ENCODE data around the gene MAL.

DNA sequence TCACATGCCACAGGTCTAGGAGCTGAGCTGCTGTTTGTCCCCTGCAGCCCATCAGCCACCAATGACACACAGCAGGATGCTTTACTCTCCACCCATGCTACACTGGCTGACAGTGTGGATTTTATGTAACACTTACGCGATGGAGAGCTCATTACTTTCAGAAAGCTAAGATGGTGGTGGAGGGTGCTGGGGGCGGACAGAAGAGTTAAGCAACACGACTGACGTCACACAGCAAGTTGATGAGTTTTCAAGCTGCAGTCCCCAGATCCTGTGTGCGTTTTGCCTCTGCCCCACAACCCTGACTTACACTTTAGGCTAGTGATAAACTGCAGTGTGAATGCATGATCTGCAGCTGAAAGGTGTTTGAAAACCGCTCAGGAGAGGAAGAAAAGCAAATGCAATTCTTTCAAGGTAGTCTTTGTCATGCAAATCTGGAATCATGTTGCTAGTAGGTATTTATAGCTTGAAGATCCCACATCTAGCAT is 53.7 kb downstream of the MAL start:
- TF ChIP-seq, protein P1, sequence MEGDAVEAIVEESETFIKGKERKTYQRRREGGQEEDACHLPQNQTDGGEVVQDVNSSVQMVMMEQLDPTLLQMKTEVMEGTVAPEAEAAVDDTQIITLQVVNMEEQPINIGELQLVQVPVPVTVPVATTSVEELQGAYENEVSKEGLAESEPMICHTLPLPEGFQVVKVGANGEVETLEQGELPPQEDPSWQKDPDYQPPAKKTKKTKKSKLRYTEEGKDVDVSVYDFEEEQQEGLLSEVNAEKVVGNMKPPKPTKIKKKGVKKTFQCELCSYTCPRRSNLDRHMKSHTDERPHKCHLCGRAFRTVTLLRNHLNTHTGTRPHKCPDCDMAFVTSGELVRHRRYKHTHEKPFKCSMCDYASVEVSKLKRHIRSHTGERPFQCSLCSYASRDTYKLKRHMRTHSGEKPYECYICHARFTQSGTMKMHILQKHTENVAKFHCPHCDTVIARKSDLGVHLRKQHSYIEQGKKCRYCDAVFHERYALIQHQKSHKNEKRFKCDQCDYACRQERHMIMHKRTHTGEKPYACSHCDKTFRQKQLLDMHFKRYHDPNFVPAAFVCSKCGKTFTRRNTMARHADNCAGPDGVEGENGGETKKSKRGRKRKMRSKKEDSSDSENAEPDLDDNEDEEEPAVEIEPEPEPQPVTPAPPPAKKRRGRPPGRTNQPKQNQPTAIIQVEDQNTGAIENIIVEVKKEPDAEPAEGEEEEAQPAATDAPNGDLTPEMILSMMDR (IDR thresholded peaks at IDR 0.05), result no peak
- TF ChIP-seq POLR2A (IDR thresholded peaks at IDR 0.05) (no peak), POLR2AphosphoS5 (IDR thresholded peaks at IDR 0.05) (no peak)

Measured in prostate gland (tissue), 2 donors.